ENCODE results near the gene THSD7A.

The THSD7A gene

DNA sequence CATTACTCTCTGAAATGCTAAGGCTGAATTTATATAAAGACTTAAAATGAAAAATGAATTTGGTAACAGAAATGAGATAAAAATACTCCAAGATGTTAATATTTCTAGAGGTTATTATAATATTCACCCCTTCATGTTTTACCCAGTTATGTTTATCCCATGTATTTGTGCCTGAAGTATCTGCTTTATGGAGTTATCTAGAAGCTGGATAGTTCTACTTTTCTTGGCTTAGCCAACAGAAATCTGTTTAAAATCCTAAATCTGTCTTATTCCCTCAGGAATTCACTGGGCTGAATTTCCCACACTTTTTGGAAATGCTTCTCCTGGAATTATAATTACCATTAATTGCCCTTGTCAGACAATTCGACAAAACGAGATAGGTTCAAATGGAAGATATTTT, 201.6 kb downstream of the THSD7A start:
- DNase-seq: no peak

- no peak for DNase-seq
Observed at GRCh38 chr7:11625669-11626068, 206.3 kb downstream of the THSD7A start.

- no peak for DNase-seq
Observed at GRCh38 chr7:11623093-11623678, 208.8 kb downstream of the THSD7A start.

DNA sequence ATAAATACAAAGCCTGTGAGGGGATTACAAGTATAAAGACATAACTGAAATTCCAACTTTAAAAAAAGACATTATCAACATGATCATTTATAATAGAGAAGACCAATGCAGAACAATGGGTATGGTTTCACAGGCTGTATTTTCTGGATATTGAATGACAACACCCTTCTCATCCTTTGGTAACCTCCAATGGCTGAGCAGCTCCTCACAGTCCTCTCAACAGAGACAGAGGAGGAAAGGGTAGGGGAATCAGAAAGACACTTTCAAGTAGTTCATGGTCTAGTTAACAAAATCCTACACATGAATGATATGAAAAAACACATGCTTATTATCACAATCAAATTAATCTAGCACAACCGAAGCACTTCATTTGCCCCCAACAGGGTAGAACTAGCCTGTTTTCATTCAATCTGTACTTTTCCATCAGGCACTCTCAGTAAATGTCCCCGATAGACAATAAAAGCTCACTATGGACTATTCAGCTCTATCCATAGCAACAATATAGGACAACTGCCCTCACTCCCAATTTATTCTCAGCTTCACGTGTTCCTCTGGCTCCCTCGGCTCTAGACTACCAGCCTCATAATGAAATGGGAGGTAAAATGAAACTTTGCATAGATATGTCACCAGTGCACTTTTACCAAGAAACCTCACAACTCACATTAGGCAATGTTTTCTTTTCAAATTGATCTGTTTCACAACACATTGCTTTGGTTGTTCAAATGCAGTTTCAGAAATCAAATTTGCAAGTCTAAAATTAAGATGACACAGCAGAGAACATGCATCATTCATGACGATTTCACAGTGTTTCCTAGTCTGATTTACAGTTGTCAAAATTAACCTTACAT, 211.4 kb downstream of the THSD7A start:
- no peak for DNase-seq

DNA sequence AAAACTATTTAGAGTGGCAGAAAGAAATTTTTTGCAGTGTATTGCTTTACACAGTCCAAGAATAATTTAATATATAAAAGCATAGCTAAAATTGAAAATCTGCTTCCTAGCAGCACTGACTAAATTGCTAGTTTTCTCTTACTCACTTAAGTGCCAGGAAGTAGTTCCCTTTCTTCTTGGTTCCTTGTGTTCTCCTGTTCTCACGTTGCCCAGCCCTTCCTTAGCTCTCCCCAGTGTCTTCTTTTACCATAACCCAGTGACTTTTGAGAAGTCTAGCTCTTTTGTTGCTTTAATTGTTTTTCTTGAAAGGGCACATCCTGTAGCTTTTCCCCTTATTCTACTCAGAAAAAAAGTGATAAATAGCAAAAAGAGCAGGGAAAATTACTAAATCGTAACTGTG, 215.5 kb downstream of the THSD7A start:
- DNase-seq: no peak

GRCh38 chr7:11615174-11615573, 216.8 kb downstream of the THSD7A start:
- no peak for DNase-seq

DNA sequence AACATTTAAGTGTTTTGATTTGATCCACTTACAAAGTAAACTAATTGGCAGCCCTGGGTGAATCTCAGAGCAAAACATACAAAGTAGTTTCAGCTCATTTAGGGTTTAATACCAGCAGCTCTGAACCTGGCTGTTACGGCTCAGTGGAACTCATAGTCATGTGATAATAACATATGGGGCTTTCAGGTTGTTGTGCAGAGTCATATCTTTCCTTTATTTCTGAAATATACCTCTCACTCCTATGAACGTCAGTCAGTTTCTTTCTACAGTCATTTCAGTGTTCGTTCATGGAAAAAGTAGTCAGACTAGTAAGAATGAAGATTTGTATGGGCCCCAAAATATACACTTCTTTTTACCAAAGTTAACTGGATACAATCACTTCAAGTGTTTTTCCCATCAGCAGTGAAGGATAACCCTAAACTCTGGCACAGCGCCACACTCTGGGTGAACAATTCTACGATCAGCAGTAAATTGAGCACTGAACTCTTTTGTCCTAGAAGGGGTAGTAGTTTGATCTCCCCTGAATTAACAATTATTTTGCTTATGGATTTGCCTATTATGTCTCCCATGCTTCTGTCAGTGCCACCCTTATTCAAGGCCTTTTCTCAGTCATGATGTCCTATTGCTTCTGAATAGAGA, 218.6 kb downstream of the THSD7A start:
- DNase-seq: no peak

DNA sequence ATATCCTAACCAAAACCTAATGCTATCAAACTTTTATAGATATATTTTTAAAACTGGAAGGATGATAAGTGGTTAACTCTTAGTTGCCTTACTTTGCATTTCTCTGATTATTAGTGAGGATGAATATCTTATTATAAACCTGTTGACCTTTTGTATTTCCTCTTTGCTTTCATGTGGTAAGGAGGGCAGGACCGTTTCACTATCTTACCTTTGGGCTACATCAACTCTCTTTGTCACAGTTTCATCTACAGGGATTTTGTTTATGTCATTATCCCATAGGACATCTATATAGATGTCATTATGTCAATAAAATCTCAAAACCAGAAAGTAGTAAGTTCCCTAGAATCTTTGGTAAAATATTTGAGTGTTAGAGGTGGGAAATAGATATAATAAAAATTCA, 219.3 kb downstream of the THSD7A start:
- no peak for DNase-seq

- no peak for DNase-seq
Observed at GRCh38 chr7:11609096-11609670, 222.8 kb downstream of the THSD7A start.

DNA sequence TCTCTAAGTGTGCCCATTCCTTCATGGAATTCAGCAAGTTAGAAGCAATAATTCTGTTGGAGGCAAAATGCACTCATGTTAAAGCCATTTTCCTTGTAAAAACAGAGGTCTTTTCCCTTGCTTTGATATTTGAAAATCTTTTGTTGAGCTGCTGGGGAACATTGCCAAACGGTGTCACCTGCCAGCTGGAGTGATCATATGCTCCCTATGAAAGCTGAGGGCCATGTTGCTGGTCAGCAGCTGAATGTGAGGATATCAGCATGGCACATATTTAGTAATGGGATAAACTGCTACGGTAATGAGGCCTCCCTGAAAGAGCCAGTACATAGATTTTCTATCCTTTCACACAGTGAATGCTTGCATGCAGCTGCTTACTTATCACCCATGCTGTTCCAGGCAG, 224.3 kb downstream of the THSD7A start:
- DNase-seq: no peak

- DNase-seq: no peak
Observed at GRCh38 chr7:11605749-11606148, 226.2 kb downstream of the THSD7A start.

DNA sequence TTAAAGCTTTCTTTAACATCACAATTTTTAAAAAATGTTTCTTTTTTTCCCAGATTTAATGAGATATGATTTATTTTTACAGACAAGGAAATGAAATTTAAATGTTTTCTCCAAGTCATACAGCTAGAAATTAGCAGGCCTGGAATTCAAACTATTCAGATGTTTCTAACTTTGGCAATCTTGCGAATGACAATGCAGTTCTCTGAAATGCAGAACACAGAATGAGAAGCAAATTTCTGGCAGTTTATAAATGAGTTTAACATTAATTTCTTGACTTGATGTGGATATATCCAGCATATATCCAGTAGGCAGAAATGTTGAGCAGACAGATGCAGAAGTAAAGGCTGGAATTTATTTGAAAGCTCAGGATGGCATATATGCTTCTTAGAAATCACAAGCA, 227.5 kb downstream of the THSD7A start:
- no peak for DNase-seq

GRCh38 chr7:11601761-11602160, 230.2 kb downstream of the THSD7A start:
- no peak for DNase-seq

DNA sequence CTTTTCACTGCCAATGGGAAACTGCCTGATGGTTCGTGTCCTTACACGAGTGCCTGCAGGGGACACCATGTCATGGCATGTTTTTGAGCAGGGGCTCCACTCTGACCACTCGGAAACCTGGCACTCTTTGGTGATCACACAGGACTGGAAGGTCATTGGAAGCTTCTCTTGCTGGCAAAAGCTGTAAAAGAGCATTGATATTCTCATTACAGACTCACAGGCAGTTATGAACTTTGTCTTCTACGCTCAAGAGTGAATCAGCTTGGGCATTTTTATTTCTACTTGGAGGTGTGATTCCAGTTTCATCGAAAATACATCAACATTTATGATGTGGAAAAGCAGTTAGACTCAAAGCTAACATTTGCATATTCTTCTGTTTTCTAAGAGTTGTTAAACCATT, 238.7 kb downstream of the THSD7A start:
- no peak for DNase-seq

DNA sequence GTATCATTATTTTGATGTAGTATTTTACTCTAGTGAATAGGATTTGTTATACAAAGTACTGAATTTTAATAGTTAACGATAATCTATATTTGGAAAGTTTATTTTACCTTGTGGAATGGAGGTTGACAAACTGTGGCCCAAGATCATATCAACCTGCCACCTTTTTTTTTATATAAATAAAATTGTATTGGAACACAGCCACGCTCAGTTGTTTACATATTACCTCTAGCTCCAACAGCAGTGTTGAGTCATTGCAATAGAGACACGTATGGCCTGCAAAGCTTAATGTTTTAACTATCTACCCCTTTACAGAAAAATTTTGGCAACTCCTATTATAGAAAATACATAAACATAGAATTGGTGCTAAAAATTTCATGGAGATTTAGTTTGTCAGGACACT, 239.3 kb downstream of the THSD7A start:
- no peak for DNase-seq

DNA sequence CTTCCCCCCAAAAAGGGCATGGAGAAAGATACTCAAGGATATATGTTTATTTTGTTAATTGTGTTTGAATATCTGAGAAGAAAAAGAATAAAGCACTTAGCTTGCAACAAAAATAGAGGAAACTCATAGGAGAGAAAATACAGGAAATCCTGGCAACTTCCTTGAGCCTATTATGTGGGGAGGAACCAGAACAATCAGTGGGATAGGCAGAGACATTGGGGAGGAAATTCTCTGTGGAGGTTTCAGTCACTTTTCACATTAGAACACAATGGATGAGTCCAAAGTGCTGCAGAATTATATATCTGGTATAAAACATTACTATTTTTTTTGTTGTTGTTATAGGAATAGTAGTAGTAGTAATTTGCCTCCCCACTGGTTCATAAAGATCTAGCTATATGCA, 240.1 kb downstream of the THSD7A start:
- no peak for DNase-seq

- no peak for DNase-seq
Observed at GRCh38 chr7:11591055-11591633, 240.9 kb downstream of the THSD7A start.

- no peak for DNase-seq
Observed at GRCh38 chr7:11589251-11589650, 242.7 kb downstream of the THSD7A start.

- DNase-seq: no peak
Observed at GRCh38 chr7:11587814-11588213, 244.2 kb downstream of the THSD7A start.

DNA sequence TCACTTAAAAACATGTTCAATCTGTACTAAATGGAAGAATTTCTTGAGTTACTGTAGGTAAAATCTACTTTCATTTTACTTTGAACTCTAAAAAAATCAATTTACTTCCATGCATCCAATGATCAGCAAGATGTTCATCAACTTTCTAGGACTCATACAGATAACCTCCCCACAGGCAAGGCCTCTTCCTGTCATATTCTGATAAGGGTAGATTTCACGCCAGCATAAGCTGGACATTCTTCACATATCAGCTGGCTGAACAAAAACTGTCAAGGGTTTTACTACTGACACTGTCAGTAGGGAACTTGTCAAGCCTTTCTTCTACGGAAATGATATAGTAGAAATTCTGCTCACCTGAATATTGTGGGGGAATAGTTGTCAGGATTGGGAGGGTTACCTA, 244.9 kb downstream of the THSD7A start:
- DNase-seq: no peak

GRCh38 chr7:11584406-11585031, 247.5 kb downstream of the THSD7A start:
- DNase-seq: no peak

GRCh38 chr7:11579141-11579540, 252.9 kb downstream of the THSD7A start:
- no peak for DNase-seq

DNA sequence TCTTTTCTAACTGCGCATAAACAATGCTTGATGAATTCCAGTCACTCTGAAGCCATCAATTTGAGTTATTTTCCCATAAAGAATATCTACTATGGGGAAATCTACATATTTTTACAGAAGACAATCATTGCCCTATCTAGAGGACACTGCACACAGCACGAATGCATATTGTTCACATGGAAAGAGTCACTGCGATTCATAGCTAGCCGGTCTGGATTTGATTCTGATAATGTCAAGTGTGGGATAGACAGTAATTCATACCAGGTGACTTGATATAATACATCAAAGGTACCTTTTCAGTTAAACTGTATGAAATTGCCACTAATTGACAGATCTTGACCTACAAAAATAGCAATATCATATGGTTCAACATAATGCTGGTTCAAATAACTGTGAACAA, 255.7 kb downstream of the THSD7A start:
- no peak for DNase-seq

All from T-helper 9 cell (primary cell).